Immature natural killer cell (primary cell): ENCODE measurements around the gene CCDC40. TPM values are rescaled to one million over a fixed set of nuclear protein-coding genes. Genes with fewer than 3 reads are reported as not detected.
"Not testable (repeated sequence)": the region's sequence is repeated elsewhere in the genome, so short reads cannot be mapped to it uniquely, and the experiment has no call there.

Experiments used
- DNase-seq, 3 donors: peaks; one replicate each; pipeline ENCODE4 v3.0.0; 2022; ENCODE audit warnings: mixed read lengths in 1 of 3
- H3K27ac Mint-ChIP-seq, 6 donors: one replicate each; pipeline ENCODE4 v1.8.0; 2020; ENCODE audit warnings: mixed read lengths in 6 of 6, mild to moderate bottlenecking in 5 of 6, inconsistent platforms in 4 of 6, moderate library complexity in 3 of 6
- H3K27me3 Mint-ChIP-seq, 3 donors: one replicate each; pipeline ENCODE4 v1.8.0; 2020 to 2021; ENCODE audit warnings: low read depth in 3 of 3, mild to moderate bottlenecking in 3 of 3, mixed read lengths in 3 of 3, moderate library complexity in 3 of 3, inconsistent platforms in 1 of 3
- H3K36me3 Mint-ChIP-seq, 3 donors: one replicate each; pipeline ENCODE4 v1.8.0; 2020; ENCODE audit warnings: mixed read lengths in 3 of 3, inconsistent platforms in 2 of 3, mild to moderate bottlenecking in 2 of 3
- H3K4me1 Mint-ChIP-seq, 2 donors: one replicate each; pipeline ENCODE4 v1.8.0; 2020; ENCODE audit warnings: inconsistent platforms in 2 of 2, mild to moderate bottlenecking in 2 of 2, mixed read lengths in 2 of 2, moderate library complexity in 1 of 2
- H3K4me3 Mint-ChIP-seq, 5 donors: one replicate each; pipeline ENCODE4 v1.8.0; 2020; ENCODE audit warnings: mild to moderate bottlenecking in 5 of 5, mixed read lengths in 5 of 5, inconsistent platforms in 3 of 5, moderate library complexity in 3 of 5
- H3K9me3 Mint-ChIP-seq, 6 donors: one replicate each; pipeline ENCODE4 v1.8.0; 2020; ENCODE audit warnings: mild to moderate bottlenecking in 6 of 6, mixed read lengths in 6 of 6, inconsistent platforms in 4 of 6, moderate library complexity in 3 of 6
- polyA plus RNA-seq, 3 donors: library from polyadenylated mRNA; unstranded; fragments of 300-500 nt; fragmentation: Illumina TruSeq; gene quantifications; one replicate each; pipeline ENCODE4 v1.2.3, GENCODE V29; 2021

CCDC40 gene
- polyA plus RNA-seq, 3 donors from 2014 or later = not detected

DNA sequence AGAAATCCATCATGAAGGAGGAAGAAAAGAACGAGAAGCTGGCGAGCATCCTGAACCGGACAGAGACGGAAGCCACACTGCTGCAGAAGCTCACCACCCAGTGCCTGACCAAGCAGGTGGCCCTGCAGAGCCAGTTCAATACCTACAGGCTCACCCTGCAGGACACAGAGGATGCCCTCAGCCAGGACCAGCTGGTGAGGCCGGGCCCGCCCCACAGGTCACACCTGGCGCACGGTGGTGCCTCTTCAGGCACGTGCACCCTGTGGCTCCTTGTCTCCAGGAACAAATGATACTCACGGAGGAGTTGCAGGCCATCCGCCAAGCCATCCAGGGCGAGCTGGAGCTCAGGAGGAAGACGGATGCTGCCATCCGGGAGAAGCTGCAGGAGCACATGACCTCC is 45.2 kb downstream of the CCDC40 start:
- Mint-ChIP-seq H3K36me3 (no peaks in the 10 kb centered on the region), H3K27me3 (peaks cover 0 to 8% (median 3%) of the 10 kb centered on the region in 3 donors), H3K27ac (no peak overlapping the region), H3K4me3 (no peak overlapping the region), H3K4me1 (peaks cover 0 to 2% of the 10 kb centered on the region in 2 donors), H3K9me3 (no peaks in the 10 kb centered on the region)
- no peak for DNase-seq

GRCh38 chr17:80082403-80083135 is 46.1 kb downstream of the CCDC40 start:
- Mint-ChIP-seq H3K27ac (no peak overlapping the region), H3K4me3 (no peak overlapping the region), H3K36me3 (no peaks in the 10 kb centered on the region), H3K9me3 (no peaks in the 10 kb centered on the region), H3K4me1 (peaks cover 0 to 2% of the 10 kb centered on the region in 2 donors), H3K27me3 (peaks cover 0 to 3% (median 3%) of the 10 kb centered on the region in 3 donors)
- peak; percentile 46 to 55 (median 51) for DNase-seq

DNA sequence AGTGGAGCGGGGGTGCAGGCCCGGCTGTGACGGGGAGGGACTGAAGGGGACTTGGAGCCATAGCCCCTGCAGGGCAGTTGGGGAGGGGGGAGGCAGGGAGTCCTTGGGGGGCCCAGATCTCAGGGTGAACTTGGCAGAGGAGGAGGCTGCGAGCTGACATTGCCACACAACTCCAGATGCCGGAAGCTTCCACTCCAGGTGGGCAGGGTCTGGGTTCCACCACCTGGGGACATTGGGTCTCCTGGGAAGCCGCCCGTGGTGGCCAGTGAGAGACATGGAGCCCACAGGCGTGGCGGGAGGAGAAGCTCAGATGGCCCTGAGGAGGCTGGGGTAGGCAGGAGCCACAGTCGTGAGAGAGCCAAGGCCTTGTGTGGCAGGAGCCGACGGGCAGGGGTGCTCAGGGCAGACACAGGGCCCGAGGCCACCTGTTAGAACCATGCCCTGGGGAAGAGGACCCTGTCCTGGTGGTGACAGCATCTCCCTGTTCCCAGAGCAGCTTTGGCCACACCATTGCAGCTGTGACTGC is 46.8 kb downstream of the CCDC40 start:
- Mint-ChIP-seq H3K27ac (no peak overlapping the region), H3K27me3 (peaks cover 0 to 3% (median 3%) of the 10 kb centered on the region in 3 donors), H3K4me3 (no peak overlapping the region), H3K9me3 (no peaks in the 10 kb centered on the region), H3K4me1 (peaks cover 0 to 2% of the 10 kb centered on the region in 2 donors), H3K36me3 (no peaks in the 10 kb centered on the region)
- no peak for DNase-seq

- Mint-ChIP-seq H3K4me3 (no peak overlapping the region), H3K4me1 (peaks cover 0 to 2% of the 10 kb centered on the region in 2 donors), H3K36me3 (no peaks in the 10 kb centered on the region), H3K27me3 (peaks cover 0 to 3% (median 3%) of the 10 kb centered on the region in 3 donors), H3K27ac (no peak overlapping the region), H3K9me3 (no peaks in the 10 kb centered on the region)
- no peak for DNase-seq
Measured at GRCh38 chr17:80084773-80085172, 48.3 kb downstream of the CCDC40 start.

DNA sequence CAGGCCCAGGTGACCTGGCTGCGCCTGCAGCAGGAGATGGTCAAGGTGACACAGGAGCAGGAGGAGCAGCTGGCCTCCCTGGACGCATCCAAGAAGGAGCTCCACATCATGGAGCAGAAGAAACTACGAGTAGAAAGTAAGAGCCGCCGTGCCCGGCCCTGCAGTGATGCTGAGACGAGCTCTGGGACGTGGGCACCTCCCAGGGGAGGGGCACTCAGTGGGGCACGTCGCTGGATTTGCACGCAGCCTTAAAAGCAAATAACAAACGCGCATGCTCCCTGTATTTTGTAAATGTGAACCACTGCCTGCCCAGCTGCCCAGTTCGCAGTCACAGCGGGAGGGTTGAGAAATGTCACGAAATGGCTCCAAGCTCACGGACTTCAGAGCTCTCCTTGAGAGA is 49.6 kb downstream of the CCDC40 start:
- H3K27me3 Mint-ChIP-seq = peaks cover 0 to 6% (median 3%) of the 10 kb centered on the region in 3 donors
- H3K4me1 Mint-ChIP-seq = peaks cover 0 to 2% of the 10 kb centered on the region in 2 donors
- no peaks in the 10 kb centered on the region for H3K9me3 Mint-ChIP-seq
- H3K4me3 Mint-ChIP-seq = no peak overlapping the region
- H3K36me3 Mint-ChIP-seq = no peaks in the 10 kb centered on the region
- no peak overlapping the region for H3K27ac Mint-ChIP-seq
- no peak for DNase-seq

GRCh38 chr17:80086616-80087015 is 50.2 kb downstream of the CCDC40 start:
- Mint-ChIP-seq H3K36me3 (no peaks in the 10 kb centered on the region), H3K4me1 (peaks cover 0 to 2% of the 10 kb centered on the region in 2 donors), H3K9me3 (no peaks in the 10 kb centered on the region), H3K27ac (no peak overlapping the region), H3K27me3 (peaks cover 0 to 6% (median 3%) of the 10 kb centered on the region in 3 donors), H3K4me3 (no peak overlapping the region)
- DNase-seq = no peak

- H3K36me3 Mint-ChIP-seq = no peaks in the 10 kb centered on the region
- no peak overlapping the region for H3K4me3 Mint-ChIP-seq
- H3K27ac Mint-ChIP-seq = no peak overlapping the region
- H3K9me3 Mint-ChIP-seq = no peaks in the 10 kb centered on the region
- DNase-seq = no peak
- peaks cover 0 to 2% of the 10 kb centered on the region in 2 donors for H3K4me1 Mint-ChIP-seq
- peaks cover 0 to 6% (median 3%) of the 10 kb centered on the region in 3 donors for H3K27me3 Mint-ChIP-seq
Measured at GRCh38 chr17:80087346-80088265, 51.2 kb downstream of the CCDC40 start.

DNA sequence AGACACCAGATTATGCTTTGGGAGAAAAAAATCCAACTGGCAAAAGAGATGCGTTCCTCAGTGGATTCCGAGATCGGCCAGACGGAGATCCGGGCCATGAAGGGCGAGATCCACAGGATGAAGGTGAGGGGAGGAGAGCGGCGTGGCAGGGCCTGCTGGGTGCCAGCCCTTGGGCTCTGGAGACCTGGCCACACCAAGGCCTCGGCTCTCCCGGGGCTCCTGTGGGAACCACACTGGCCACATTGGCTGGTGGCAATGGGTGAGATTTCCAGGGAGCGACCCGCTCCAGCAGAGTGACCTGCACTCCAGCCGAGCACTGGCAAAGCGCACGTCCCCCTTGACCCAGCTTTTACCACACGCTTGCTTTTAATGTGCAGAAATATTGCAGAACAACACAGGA is 53.3 kb downstream of the CCDC40 start:
- no peak overlapping the region for H3K4me3 Mint-ChIP-seq
- peaks cover 0 to 3% (median 3%) of the 10 kb centered on the region in 3 donors for H3K27me3 Mint-ChIP-seq
- no peaks in the 10 kb centered on the region for H3K36me3 Mint-ChIP-seq
- no peak for DNase-seq
- no peaks in the 10 kb centered on the region for H3K9me3 Mint-ChIP-seq
- no peak overlapping the region for H3K27ac Mint-ChIP-seq
- no peaks in the 10 kb centered on the region for H3K4me1 Mint-ChIP-seq

- H3K27ac Mint-ChIP-seq, H3K4me3 Mint-ChIP-seq, H3K4me1 Mint-ChIP-seq: not testable (repeated sequence)
Measured at GRCh38 chr17:80090164-80090563, 53.7 kb downstream of the CCDC40 start.

GRCh38 chr17:80091376-80091775 is 54.9 kb downstream of the CCDC40 start:
- H3K4me1 Mint-ChIP-seq = no peaks in the 10 kb centered on the region
- H3K27me3 Mint-ChIP-seq = peaks cover 2 to 4% (median 3%) of the 10 kb centered on the region in 3 donors
- H3K9me3 Mint-ChIP-seq = no peaks in the 10 kb centered on the region
- H3K36me3 Mint-ChIP-seq = no peaks in the 10 kb centered on the region
- no peak overlapping the region for H3K4me3 Mint-ChIP-seq
- H3K27ac Mint-ChIP-seq = no peak overlapping the region
- DNase-seq = no peak

More at GRCh38 chr17:80090164-80090563, 53.7 kb downstream of the CCDC40 start:
- H3K27me3 Mint-ChIP-seq, DNase-seq, H3K9me3 Mint-ChIP-seq, H3K36me3 Mint-ChIP-seq: not testable (repeated sequence)

- no peak overlapping the region for H3K27ac Mint-ChIP-seq
- H3K4me3 Mint-ChIP-seq = no peak overlapping the region
- no peaks in the 10 kb centered on the region for H3K9me3 Mint-ChIP-seq
- no peaks in the 10 kb centered on the region for H3K36me3 Mint-ChIP-seq
- H3K27me3 Mint-ChIP-seq = peaks cover 2 to 7% (median 5%) of the 10 kb centered on the region in 3 donors
- H3K4me1 Mint-ChIP-seq = no peaks in the 10 kb centered on the region
- DNase-seq = no peak
Measured at GRCh38 chr17:80092959-80093358, 56.5 kb downstream of the CCDC40 start.

- Mint-ChIP-seq H3K4me1 (peaks cover 1 to 2% of the 10 kb centered on the region in 2 donors), H3K27me3 (peaks cover 3 to 10% (median 4%) of the 10 kb centered on the region in 3 donors), H3K4me3 (no peak overlapping the region), H3K9me3 (peaks cover 0 to 1% (median 0%) of the 10 kb centered on the region in 6 donors), H3K36me3 (no peaks in the 10 kb centered on the region), H3K27ac (no peak overlapping the region)
- DNase-seq = no peak
Measured at GRCh38 chr17:80095038-80095843, 58.8 kb downstream of the CCDC40 start.

- peaks cover 4 to 8% (median 7%) of the 10 kb centered on the region in 3 donors for H3K27me3 Mint-ChIP-seq
- H3K9me3 Mint-ChIP-seq = peaks cover 0 to 1% (median 0%) of the 10 kb centered on the region in 6 donors
- no peak for DNase-seq
- no peak overlapping the region for H3K4me3 Mint-ChIP-seq
- H3K36me3 Mint-ChIP-seq = no peaks in the 10 kb centered on the region
- peaks cover 8 to 9% of the 10 kb centered on the region in 2 donors for H3K4me1 Mint-ChIP-seq
- H3K27ac Mint-ChIP-seq = no peak overlapping the region
Measured at GRCh38 chr17:80095844-80096475, 59.5 kb downstream of the CCDC40 start.
